Activated naive CD4-positive, alpha-beta T cell treated with anti-CD3 and anti-CD28 coated beads, Interleukin-2, amount 50 U/mL, for 16 hours (primary cell): ENCODE measurements around the gene AMOT.

Source experiments
- DNase-seq: peaks from one replicate; pipeline ENCODE4 v3.0.0-alpha.2; 2020

AMOT gene

DNA sequence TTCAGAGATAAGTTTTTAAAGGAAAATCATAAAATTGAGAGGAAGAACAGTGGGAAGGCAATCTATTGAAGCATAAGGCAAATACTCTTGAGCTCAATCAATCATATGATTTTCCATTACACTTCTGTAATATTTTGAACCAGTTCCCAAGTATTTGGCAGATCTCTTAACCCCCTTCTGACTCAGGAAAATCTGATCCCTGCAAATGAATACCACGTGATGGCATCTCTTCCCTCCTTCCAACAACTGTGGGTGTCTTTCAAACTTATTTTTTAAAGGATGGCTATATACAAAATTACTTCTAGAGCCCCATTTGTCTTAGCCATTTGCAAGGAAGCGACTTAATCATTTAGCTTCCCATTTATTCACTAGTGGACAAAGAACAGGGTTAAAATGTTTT lies 41.9 kb downstream of the AMOT start:
- DNase-seq = no peak

DNA sequence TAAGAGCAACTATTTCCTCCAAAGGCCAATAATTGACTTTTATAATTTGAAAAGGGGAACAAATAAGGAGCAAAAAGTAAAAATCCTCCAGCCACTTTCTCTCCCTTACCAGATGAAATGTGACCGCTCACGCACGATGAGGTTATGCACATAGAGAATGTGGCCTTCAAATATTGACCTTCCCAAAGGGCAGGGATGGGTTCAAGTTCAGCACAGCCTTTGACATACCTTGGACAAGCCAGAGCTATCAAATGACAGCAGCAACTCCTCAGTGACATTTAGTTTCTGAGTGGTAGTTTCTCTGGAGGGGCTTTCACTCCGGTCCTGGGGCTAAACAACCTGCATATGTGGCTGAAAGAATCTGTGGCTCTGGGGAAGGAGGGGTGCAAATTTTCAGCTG lies 50.7 kb downstream of the AMOT start:
- no peak for DNase-seq

GRCh38 chrX:112786076-112786475 lies 54.6 kb downstream of the AMOT start:
- no peak for DNase-seq

GRCh38 chrX:112785344-112785743 lies 55.3 kb downstream of the AMOT start:
- no peak for DNase-seq

- no peak for DNase-seq
Observed at GRCh38 chrX:112784692-112785091, 55.9 kb downstream of the AMOT start.

GRCh38 chrX:112779139-112779538 lies 61.5 kb downstream of the AMOT start:
- no peak for DNase-seq

GRCh38 chrX:112774651-112775293 lies 65.9 kb downstream of the AMOT start:
- no peak for DNase-seq

- no peak for DNase-seq
Observed at GRCh38 chrX:112774142-112774541, 66.5 kb downstream of the AMOT start.

DNA sequence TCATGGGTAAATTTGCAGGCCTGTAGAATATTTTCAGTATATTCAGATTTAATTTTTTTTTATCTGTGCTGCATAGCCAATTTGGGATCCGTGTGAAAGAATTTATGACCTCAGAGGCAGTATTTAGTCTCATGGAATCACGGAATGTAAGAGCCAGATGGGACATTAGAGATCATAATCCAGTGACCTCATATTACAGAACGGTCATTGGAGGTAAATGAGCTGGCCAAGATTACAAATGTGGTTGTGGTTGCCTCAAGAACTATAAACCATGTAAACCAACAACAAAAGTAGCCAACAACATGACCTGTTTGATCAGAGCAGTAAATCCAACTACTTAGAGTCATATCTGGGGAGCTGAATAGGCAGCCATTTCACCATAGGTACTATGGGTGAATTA lies 71.6 kb downstream of the AMOT start:
- DNase-seq = no peak

DNA sequence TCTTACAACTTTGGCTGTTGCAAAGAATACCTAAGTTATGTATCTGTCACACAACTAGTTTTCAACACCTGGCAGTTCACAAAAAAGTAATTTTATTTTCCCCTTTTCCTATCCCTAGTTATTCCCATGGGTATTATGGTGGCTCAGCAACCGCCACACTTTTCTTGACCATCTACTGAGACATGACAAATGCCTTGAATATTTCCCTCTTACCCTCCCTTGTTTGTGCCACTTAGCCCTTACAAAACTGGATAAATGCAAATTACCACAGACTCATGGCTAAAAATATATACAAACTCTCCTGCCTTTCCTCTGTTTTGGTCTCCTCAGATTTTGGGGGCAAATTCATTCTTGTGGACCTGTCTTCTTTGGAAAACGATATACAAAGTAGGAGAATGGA lies 72.1 kb downstream of the AMOT start:
- no peak for DNase-seq

DNA sequence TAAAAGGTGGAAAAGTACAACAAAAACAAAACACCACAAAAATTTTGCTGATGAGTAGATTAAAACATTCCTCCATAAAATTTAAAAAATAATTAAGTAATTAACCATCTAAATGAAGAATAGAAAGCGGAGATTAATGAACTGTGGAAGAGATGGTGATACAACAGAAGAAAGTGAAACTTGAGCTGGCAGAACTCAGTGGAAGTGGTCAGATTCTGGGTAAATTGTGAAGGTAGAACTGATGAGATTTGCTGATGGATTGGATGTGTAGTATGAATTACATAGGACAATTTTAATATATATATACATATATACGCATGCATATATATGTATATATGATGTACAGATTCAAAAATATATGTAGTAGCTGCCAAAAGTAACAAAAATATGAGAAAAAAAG lies 73.9 kb downstream of the AMOT start:
- no peak for DNase-seq

GRCh38 chrX:112761242-112762207 lies 79.1 kb downstream of the AMOT start:
- no peak for DNase-seq

- no peak for DNase-seq
Observed at GRCh38 chrX:112760697-112761096, 79.9 kb downstream of the AMOT start.

DNA sequence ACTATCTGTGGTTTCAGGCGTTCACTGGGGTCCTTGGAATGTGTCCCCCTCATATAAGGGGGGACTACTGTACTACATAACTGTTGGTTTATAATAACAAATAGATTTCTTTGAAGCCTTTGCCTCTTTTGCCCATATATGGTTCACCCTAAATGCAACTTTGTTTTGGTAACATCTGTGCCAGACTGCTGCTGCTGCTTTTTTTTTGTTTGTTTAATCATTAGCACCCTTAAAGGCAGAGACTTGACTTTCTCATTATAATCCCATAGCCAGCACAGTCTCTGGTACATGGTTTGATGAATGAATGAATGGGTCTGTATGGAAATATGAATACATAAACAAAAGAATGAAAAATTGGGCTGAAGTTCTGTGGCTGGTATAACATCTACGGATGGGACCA lies 80.7 kb downstream of the AMOT start:
- DNase-seq = no peak

- no peak for DNase-seq
Observed at GRCh38 chrX:112759512-112759911, 81.1 kb downstream of the AMOT start.

- DNase-seq = no peak
Observed at GRCh38 chrX:112757946-112758345, 82.7 kb downstream of the AMOT start.

- no peak for DNase-seq
Observed at GRCh38 chrX:112753116-112753515, 87.5 kb downstream of the AMOT start.

- DNase-seq = no peak
Observed at GRCh38 chrX:112751076-112751475, 89.6 kb downstream of the AMOT start.

DNA sequence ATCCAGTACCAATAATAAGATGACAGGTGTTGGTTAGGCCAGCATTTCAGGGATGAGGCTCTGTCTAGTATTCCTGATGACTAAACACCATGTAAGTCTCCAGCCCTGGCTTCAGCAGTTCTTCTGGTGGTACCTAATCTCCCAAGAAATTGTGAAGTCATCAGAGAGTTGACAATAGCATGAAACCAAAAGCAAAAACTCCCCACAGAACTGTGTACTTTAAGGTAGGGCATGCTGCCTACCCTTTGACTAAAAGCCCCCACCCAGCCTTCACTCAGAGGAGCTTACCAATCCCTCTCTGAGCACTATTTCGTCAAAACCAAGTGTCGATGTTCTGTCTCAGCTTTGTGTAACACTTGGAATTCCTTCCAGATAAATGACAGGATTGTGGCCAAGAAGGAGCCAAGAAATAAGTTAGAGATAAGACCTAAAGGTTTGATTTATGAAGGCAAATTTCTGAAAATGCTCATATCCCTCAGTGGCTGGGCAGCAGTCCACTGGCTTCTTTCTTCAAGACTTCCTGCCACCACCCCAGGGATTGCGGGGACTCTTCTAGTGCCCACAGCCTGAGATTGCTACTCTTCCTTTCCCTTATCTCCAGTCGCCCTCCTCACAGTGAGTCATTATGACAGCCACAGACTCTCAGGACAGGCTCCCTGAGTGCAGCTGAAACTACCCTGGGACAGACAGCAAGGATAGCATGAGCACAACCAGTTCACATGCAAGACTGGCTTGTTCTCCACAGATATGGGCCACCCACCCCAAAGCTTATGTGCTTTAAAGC lies 93.6 kb downstream of the AMOT start:
- DNase-seq = no peak

DNA sequence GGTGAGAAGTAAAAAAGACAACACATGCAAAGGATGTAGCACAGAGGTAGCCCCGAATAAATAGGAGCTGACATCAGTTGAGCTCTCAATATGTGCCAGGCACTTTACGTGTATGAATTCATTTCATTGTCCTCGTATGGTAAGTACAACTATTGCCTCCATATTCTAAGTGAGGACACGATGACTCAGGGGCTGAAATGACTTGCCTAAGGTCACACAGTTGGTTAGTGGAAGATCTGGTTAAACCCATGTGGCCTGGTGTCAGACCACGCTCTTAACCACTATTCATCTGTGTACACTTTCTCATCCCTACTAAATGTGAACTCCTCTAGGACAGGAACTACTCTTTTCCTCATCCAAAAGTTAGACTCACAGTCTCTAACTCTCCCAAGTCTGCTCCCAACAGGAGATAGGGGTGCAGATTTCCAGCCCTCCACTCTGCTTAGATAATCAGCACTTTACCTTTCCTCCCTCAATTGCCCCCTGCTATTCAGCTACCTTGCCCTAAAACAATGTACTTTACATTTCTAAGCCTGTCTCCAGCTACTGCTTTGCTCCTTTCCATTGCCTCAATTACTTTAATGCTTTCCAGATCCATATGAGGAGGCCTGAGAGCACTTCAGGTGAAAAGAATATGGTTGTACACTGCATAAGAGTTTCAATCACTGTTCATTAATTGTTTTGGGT lies 102.1 kb downstream of the AMOT start:
- DNase-seq = no peak

GRCh38 chrX:112736310-112736709 lies 104.3 kb downstream of the AMOT start:
- no peak for DNase-seq

DNA sequence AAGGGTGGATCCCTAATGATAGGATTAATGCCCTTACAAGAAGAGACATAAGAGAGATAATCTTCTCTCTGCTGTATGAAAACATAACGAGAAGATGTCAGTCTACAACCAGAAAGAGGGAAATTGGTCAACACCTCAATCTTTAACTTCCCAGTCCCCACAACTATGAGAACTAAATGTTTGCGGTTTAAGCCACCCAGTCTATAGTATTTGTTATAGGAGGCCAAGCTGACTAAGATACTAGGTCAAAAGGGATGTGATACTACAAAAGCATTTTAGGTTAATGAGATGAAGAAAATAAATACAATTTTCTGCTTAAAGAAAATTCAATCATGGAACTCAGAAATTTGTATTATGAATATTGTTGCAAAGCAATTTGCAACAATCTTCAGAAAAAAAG lies 105.5 kb downstream of the AMOT start:
- no peak for DNase-seq

- no peak for DNase-seq
Observed at GRCh38 chrX:112734290-112734689, 106.3 kb downstream of the AMOT start.
